ENCODE data around the gene AMN. TPM values are rescaled to one million over a fixed set of nuclear protein-coding genes. Genes with fewer than 3 reads are reported as not detected.

The AMN gene
- total and polyA plus RNA-seq, 4 donors: 2.1 to 51.2 (median 8.6) TPM

DNA sequence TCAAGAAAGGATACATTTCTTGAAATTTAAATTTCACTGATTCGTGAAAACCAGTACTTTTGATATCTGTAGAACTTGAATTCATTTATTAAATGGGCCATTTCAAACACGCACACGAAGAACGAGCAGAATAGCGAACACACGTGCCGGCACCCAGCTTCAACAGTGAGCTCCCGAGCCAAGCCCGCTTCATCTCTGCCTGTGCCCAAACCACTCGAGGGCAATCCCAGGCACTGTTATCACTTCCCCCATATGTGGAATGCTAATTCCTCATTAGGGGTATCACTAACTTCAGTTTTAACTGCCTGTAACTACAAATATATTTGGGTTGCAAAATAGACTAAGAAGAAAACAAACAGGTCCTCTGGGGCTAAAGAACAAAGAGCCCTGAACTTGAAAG is 48.0 kb downstream of the AMN start (continued):
- TF ChIP-seq, protein P1, sequence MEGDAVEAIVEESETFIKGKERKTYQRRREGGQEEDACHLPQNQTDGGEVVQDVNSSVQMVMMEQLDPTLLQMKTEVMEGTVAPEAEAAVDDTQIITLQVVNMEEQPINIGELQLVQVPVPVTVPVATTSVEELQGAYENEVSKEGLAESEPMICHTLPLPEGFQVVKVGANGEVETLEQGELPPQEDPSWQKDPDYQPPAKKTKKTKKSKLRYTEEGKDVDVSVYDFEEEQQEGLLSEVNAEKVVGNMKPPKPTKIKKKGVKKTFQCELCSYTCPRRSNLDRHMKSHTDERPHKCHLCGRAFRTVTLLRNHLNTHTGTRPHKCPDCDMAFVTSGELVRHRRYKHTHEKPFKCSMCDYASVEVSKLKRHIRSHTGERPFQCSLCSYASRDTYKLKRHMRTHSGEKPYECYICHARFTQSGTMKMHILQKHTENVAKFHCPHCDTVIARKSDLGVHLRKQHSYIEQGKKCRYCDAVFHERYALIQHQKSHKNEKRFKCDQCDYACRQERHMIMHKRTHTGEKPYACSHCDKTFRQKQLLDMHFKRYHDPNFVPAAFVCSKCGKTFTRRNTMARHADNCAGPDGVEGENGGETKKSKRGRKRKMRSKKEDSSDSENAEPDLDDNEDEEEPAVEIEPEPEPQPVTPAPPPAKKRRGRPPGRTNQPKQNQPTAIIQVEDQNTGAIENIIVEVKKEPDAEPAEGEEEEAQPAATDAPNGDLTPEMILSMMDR (IDR thresholded peaks at IDR 0.05; ENCODE audit: low read depth, low read length, missing input control): no peak
- TF ChIP-seq NR2F2 (IDR thresholded peaks at IDR 0.05): no peak

DNA sequence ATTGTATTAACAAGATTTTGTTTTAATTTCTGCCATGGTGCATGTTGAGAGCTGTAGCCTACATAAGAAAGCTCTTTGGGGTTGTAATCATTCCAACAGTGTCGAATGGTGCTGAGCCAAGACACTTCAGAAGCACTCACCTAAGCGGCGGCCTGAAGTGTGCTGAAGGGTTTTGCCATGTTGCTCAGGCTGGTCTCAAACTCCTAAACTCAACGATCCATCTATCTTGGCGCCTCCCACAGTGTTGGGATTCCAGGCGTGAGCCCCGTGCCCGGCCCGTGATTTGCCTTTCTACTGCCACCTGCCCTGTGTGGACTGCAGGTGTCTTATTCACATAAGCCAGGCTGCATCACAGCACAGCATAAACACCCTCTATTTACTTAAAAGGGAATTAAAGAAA is 48.9 kb downstream of the AMN start:
- no peaks in the 10 kb centered on the region for H3K4me1 ChIP-seq (ENCODE audit: control insufficient read depth in 4 of 4, insufficient read depth in 4 of 4, low read length in 3 of 4)
- TF ChIP-seq RAD21 (IDR thresholded peaks at IDR 0.05) (no peak), YY1 (IDR thresholded peaks at IDR 0.05) (no peak), FOXA1 (IDR thresholded peaks at IDR 0.05) (no peak), RXRA (IDR thresholded peaks at IDR 0.05) (no peak), TAF1 (conservative IDR thresholded peaks at IDR 0.05) (no peak)
- WGBS: 96% methylated on average over 9 of the region's 9 CpGs
- H3K9ac ChIP-seq (ENCODE audit: low read depth in 1 of 2, low read length in 2 of 2): no peak overlapping the region
- H3K27me3 ChIP-seq (ENCODE audit: control insufficient read depth in 4 of 4, insufficient read depth in 4 of 4, low read length in 3 of 4): no peaks in the 10 kb centered on the region
- no peak for DNase-seq (ENCODE audit: low spot score)
- H3K9me3 ChIP-seq (ENCODE audit: control insufficient read depth in 4 of 4, low read length in 3 of 4): no peaks in the 10 kb centered on the region
- no peak overlapping the region for H3K4me3 ChIP-seq (ENCODE audit: low read depth in 1 of 3, low read length in 3 of 3)
- no peak overlapping the region for H3K27ac ChIP-seq (ENCODE audit: low read depth in 1 of 2, low read length in 2 of 2)
- H3K36me3 ChIP-seq (ENCODE audit: control insufficient read depth in 4 of 4, insufficient read depth in 3 of 4, low read depth in 1 of 4, low read length in 3 of 4): peaks cover 26 to 79% (median 64%) of the 10 kb centered on the region in 4 donors

DNA sequence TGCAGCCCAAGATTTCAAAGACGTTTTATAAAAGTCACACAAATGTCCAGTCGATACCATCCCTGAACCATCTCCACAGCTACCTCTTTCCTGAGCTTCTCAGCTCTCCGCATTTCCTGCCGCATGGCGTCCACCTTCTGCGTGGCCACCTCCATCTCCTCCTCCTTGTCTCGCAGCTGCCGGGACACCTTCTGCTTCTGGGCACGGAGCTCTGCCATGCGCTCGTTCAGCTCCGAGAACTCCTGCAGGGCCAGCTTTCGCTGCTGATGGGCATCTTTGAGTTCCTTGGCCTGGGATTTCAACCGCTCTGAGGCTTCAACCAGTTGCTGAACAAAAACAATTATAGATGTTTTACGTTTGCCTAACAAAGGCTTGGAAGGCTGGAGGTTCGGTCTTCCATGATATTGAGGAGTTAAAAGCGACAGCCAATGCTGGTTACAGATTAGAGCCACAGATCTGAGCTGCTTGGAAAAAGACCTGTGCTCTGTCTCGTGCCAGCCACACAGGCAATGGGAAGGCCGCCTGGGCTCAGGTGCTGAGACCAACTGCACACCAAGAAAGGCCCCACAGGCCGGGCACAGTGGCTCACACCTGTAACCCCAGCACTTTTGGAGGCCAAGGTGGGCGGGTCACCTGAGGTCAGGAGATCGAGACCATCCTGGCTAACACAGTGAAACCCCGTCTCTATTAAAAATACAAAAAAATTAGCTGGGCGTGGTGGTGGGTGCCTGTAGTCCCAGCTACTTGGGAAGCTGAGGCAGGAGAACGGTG is 49.6 kb downstream of the AMN start:
- 94% methylated on average over 25 of the region's 25 CpGs for WGBS
- DNase-seq (ENCODE audit: low spot score): no peak
- H3K9me3 ChIP-seq (ENCODE audit: control insufficient read depth in 4 of 4, low read length in 3 of 4): no peaks in the 10 kb centered on the region

More for the DNA sequence above, 49.6 kb downstream of the AMN start:
- no peaks in the 10 kb centered on the region for H3K4me1 ChIP-seq (ENCODE audit: control insufficient read depth in 4 of 4, insufficient read depth in 4 of 4, low read length in 3 of 4)
- TF ChIP-seq HNF4A (conservative IDR thresholded peaks at IDR 0.05): no peak
- TF ChIP-seq, protein P2, sequence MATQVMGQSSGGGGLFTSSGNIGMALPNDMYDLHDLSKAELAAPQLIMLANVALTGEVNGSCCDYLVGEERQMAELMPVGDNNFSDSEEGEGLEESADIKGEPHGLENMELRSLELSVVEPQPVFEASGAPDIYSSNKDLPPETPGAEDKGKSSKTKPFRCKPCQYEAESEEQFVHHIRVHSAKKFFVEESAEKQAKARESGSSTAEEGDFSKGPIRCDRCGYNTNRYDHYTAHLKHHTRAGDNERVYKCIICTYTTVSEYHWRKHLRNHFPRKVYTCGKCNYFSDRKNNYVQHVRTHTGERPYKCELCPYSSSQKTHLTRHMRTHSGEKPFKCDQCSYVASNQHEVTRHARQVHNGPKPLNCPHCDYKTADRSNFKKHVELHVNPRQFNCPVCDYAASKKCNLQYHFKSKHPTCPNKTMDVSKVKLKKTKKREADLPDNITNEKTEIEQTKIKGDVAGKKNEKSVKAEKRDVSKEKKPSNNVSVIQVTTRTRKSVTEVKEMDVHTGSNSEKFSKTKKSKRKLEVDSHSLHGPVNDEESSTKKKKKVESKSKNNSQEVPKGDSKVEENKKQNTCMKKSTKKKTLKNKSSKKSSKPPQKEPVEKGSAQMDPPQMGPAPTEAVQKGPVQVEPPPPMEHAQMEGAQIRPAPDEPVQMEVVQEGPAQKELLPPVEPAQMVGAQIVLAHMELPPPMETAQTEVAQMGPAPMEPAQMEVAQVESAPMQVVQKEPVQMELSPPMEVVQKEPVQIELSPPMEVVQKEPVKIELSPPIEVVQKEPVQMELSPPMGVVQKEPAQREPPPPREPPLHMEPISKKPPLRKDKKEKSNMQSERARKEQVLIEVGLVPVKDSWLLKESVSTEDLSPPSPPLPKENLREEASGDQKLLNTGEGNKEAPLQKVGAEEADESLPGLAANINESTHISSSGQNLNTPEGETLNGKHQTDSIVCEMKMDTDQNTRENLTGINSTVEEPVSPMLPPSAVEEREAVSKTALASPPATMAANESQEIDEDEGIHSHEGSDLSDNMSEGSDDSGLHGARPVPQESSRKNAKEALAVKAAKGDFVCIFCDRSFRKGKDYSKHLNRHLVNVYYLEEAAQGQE (IDR thresholded peaks at IDR 0.05): no peak
- H3K27me3 ChIP-seq (ENCODE audit: control insufficient read depth in 4 of 4, insufficient read depth in 4 of 4, low read length in 3 of 4): no peaks in the 10 kb centered on the region
- H3K9ac ChIP-seq (ENCODE audit: low read depth in 1 of 2, low read length in 2 of 2): no peak overlapping the region
- H3K4me3 ChIP-seq (ENCODE audit: low read depth in 1 of 3, low read length in 3 of 3): no peak overlapping the region
- no peak overlapping the region for H3K27ac ChIP-seq (ENCODE audit: low read depth in 1 of 2, low read length in 2 of 2)
- peaks cover 26 to 78% (median 59%) of the 10 kb centered on the region in 4 donors for H3K36me3 ChIP-seq (ENCODE audit: control insufficient read depth in 4 of 4, insufficient read depth in 3 of 4, low read depth in 1 of 4, low read length in 3 of 4)

Data from liver (tissue), 9 donors.